Neural progenitor cell (in vitro differentiated cells): ENCODE data around the gene RPA1.

Experiments
- EZH2 ChIP-seq: fragments of 200-600 bp; sonication (generic); IDR thresholded peaks from 2 replicates; pipeline ENCODE4 v1.6.1; 2017; ENCODE audit warnings: antibody characterized with exemption, mild to moderate bottlenecking, moderate library complexity
- TF ChIP-seq, protein P1 (sequence below): fragments of 200-600 bp; sonication (generic); IDR thresholded peaks from 2 replicates; pipeline ENCODE4 v1.5.1; 2017; ENCODE audit warnings: antibody characterized with exemption, mild to moderate bottlenecking

DNA sequence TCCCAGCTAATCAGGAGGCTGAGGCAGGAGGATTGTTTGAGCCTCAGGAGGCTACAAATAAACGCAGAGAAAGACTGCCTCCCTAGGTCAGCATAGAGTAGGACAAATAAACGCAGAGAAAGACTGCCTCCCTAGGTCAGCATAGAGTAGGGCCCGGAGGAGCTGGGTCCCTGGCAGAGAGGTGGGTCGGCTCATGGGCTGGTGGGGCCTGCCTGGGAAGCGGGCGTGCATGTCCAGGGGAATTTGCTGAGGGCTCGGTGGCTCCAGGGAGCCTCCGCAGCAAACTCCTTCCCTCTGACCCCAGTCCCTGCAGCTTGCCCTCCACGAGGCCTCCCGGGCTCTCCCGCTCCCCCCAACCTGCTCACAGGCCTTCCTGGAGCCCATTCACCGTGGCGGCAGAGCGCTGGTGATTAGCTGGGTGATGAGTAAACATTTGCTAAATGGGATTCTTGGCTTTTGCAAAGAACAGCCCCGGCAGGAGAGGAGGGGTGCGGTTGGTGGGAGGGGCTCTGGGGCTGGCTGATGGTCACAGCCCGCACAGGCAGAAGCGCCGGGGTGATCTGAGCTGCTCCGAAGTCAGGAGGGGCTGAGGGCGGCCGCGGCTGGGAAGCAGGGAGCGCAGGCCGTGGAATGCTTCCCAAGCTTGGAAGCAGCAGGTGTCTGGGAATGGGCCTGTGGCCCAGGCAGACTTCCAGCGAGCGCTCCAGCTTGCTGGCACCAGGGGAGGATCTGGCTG, 102.2 kb downstream of the RPA1 start:
- TF ChIP-seq, protein P1, sequence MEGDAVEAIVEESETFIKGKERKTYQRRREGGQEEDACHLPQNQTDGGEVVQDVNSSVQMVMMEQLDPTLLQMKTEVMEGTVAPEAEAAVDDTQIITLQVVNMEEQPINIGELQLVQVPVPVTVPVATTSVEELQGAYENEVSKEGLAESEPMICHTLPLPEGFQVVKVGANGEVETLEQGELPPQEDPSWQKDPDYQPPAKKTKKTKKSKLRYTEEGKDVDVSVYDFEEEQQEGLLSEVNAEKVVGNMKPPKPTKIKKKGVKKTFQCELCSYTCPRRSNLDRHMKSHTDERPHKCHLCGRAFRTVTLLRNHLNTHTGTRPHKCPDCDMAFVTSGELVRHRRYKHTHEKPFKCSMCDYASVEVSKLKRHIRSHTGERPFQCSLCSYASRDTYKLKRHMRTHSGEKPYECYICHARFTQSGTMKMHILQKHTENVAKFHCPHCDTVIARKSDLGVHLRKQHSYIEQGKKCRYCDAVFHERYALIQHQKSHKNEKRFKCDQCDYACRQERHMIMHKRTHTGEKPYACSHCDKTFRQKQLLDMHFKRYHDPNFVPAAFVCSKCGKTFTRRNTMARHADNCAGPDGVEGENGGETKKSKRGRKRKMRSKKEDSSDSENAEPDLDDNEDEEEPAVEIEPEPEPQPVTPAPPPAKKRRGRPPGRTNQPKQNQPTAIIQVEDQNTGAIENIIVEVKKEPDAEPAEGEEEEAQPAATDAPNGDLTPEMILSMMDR, result peak; percentile 31
- no peak for TF ChIP-seq EZH2
